ENCODE results near the gene CRIP1.

The CRIP1 gene

GRCh38 chr14:105470350-105471296, 16.1 kb upstream of the CRIP1 start:
- no peak for DNase-seq (ENCODE audit: low read depth in 2 of 2)

GRCh38 chr14:105471297-105471821, 15.3 kb upstream of the CRIP1 start:
- no peak for DNase-seq (ENCODE audit: low read depth in 2 of 2)

- no peak for DNase-seq (ENCODE audit: low read depth in 2 of 2)
Measured at GRCh38 chr14:105471823-105472485, 14.7 kb upstream of the CRIP1 start.

DNA sequence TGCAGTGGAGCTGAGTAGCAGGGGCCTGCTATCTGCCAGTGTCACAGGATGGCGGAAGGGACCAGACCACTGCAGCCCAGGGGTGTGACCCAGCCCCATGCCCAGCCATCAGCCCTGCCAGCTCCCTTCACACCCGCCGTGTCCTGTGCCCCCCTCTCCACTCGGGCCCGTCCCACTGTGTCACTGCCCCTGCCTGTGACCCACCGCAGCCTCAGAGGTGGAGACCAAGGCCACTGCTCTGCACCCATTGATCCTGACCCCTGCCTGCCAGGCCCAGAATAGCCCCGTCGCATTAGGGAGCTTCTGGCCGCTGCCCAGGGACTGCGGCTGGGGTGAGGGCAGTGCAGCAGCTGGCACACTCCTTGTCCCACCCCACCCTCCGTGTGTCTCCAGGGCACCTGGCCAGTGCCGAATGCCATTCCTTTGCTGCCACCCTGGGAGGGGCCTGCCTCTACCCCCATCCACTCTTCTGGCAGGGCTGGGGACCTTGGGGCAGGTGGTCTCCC, 14.1 kb upstream of the CRIP1 start:
- DNase-seq (ENCODE audit: low read depth in 2 of 2), result no peak

- DNase-seq (ENCODE audit: low read depth in 2 of 2), result no peak
Measured at GRCh38 chr14:105473033-105473676, 13.5 kb upstream of the CRIP1 start.

DNA sequence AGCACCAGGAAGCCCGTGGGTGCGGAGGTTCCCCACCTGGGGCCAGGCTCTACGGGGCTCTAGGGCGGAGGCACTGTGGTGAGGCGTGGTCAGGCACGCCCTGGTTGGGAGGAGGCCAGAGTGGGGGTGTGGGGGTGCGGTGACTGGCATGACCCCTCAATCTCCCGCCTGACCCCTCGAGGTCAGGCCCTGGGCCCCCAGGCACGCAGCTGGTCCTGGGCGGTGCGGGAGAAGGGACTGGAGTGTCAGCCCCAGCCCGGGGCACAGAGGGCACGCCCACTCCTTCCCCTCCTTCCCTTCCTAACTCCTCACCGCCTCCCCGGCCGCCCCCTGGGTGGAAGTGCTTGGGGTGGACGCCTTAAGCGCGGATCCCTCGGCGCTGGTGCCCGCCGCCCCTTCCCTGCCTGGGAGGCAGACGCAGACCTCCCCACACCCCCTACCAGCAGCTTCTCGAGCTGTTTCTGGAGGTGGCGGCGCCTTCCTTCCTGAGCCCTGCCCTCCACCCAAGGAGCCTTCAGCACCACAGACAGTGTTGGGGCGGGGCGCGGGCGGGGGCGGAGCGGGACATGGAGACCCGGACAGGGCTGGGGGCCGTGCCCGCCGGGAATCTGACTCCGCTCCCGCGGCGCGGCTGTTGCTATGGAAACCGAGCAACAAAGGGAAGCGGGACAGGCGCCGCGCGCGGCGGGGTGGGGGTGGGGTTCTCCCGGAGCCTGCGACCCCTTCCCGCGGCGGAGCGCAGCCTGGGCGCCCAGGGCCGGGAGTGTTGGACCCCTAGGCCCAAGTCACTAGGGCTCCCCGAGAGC, 12.8 kb upstream of the CRIP1 start:
- peak in 1 of 2 donors; percentile 39 for DNase-seq (ENCODE audit: low read depth in 2 of 2)

DNA sequence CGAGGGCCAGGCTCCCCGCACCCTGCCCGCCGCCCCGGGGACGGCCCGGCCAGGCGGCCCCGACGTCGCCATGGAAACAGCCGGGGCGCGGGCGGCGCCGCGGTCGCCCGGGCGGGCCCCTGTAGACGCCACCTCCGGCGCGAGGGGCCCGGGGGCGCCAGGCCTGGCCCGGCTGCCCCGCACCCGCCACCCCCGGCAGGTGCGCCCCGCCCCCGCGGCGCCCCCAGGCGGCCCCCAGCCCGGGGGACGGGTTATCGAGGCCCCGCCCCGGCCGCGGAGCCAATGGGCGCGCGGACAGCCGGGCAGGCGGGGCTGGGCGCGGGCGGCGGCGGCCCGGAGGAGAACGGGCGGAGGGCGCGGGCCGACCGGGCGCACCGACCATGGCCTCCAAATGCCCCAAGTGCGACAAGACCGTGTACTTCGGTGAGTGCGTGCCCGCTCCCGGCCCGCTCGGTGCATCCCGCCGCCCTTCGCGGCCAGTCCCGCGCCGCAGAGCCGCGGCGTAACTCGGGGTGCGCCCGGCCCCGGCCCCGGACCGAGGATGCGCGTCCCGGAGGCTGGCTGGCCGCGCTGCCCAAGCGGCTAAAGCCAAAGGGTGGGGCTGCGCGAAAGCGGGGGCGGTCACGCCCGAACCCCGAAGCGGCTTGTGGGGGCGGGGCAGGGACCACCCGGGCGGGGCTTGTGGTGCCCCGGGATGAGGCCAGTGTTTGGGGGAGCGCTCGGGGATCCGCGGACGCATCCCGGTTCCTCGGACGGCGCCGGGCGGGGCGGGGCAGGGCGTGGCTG, 12.0 kb upstream of the CRIP1 start, which contains the start of gene CRIP2:
Gene CRIP2 (plus strand): TSS at position 339 of the 786 bp plus-strand sequence. CDS start 42 bp downstream, at position 381.
- DNase-seq (ENCODE audit: low read depth in 2 of 2), result no peak

DNA sequence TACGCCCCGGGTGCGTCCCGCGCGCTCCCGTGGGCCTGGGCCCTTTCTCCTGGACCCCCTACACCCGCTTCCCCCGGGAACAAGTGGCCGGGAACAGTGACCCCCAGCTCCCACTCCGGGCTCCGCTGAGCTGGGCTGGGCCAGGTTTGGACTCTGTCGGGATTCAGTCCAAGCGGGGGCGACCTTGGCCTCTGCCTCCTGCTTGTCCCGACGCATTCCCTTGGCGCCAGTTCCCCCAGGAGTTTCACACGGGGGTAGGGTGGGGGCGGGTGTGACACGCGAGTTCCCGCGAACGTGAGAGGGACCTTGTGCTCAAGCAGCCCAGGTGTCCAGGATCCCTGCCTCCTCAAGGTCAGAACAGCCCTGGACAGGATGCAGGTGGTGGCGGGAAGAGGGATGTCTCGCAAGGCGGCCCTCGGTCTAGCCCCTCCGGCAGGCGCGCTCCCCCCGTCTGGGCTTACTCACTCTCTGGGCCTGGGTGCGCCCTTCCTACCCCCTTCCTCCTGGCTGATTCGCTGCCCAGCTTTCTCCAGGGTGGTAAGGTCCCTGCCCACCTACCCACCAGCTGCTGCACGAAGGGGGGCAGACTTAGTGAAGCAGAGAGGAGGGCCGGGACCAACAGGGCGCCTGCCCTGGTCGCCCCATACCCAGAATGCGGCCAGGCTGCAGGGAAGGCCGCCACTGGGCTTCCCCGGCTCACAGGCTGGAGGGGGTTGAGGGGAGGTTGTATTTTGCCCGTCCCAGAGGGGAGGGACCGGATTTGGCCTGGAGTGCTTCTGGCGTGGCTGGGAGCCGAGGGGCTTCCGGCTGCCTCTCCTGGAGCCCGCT, 11.2 kb upstream of the CRIP1 start:
- DNase-seq (ENCODE audit: low read depth in 2 of 2), result no peak

DNA sequence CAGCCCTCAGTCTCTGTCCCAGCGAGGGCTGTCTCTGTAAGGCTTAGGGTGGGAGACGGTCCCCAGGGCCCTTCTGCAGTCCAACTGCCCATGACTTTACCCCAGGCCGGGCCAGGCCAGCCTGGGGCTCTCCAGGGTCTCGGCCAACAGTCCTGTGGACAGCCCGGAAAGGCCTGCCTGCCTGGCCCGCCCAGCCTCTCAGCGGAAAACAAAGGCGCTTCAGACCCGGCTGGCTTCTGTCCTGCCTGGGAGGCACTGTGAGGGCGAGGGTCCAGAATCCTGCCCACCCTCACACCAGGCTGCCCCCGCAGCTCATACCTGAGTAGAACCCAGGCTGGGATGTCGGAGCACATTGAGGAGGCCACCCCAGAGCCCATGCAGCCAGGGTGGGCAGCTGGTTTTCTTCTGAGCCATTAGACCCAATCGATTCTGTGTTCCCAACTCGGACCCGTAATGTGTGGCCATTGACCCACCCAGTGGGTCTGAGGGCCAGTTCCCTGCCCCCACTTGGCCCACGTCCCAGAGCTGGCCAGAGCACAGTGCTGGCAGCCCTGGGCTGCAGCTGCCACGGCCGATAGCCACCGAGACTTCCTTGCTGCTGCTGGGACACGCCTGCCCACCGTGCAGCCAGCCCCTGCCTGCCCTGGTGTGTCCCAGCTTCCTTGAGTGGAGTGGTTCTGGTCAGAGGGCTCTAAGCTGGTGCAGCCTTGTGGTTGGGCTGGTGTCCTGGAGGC, 10.4 kb upstream of the CRIP1 start:
- DNase-seq (ENCODE audit: low read depth in 2 of 2), result no peak

DNA sequence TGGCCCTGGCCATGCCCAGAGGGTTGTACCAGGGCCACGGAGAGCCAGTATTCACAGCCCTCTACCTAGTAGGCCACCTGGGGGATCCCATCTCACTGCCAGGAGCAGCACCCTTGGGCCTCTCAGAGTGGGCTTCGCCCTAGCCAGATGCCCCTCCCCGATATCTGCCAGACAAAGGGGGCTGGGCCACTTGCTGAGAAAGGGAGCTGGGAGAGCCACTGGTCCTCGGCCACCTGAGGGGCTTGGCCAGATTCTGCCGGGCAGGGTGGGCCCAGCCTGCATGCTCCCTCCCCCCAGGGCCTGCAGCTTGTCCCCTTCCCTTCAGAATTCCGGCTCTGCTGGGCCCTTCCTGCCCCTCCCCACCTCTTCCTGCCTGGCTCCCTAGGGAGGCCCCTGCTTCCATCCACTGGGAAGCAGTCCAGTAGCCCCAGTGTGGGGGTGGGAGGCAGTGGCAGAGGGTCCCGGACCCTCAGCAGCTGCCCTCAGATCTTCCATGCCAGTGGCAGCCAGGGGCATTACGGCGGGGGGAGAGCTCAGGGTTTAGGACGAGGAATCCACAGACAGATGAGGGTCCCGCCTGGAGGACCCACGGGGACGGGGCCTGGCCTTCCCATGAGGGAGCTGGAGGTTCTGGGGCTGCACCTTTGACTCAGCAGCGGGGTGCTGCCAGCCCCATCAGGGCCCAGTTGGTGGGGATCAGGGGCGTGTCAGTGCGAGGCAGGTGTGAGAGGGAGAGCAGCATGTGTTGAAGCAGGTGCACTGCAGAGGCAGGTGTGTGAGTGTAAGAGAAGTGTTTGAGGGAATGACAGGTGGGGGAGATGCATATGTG, 9.6 kb upstream of the CRIP1 start:
- DNase-seq (ENCODE audit: low read depth in 2 of 2), result no peak

GRCh38 chr14:105477660-105478397, 8.9 kb upstream of the CRIP1 start:
- no peak for DNase-seq (ENCODE audit: low read depth in 2 of 2)

GRCh38 chr14:105478398-105479251, 8.1 kb upstream of the CRIP1 start:
- DNase-seq (ENCODE audit: low read depth in 2 of 2), result no peak

- no peak for DNase-seq (ENCODE audit: low read depth in 2 of 2)
Measured at GRCh38 chr14:105479431-105480158, 7.1 kb upstream of the CRIP1 start.

- DNase-seq (ENCODE audit: low read depth in 2 of 2), result no peak
Measured at GRCh38 chr14:105480199-105480746, 6.4 kb upstream of the CRIP1 start.
